Endothelial cell of umbilical vein (primary cell): ENCODE measurements around the gene QSOX2. TPM values are rescaled to one million over a fixed set of nuclear protein-coding genes. Genes with fewer than 3 reads are reported as not detected.

Source experiments
- BruUV-seq: library from RNA; stranded (reverse); fragments of 400-500 nt; replicated peaks from 2 replicates; lab custom pipeline; 2021; lab: Mats Ljungman, UMichigan
- CTCF ChIA-PET: fragments of 300-600, 350-600 bp; sonication (Branson Sonifier 250); formaldehyde crosslinking; loops from one replicate; lab custom pipeline; 2021; ENCODE audit warnings: antibody characterized with exemption, inconsistent platforms; lab: Charles Lee
- POLR2A ChIA-PET: fragments of 300-600, 350-600 bp; sonication (Branson Sonifier 250); formaldehyde crosslinking; loops from one replicate; lab custom pipeline; 2021; ENCODE audit warnings: antibody characterized with exemption, inconsistent platforms; lab: Charles Lee
- DNase-seq: peaks from one replicate; pipeline ENCODE4 v3.0.0-alpha.2; 2011; ENCODE audit warnings: low read depth, low spot score
- FAIRE-seq: peaks from 2 replicates; lab custom pipeline; 2011; peaks lifted over from hg19 to GRCh38; lab: Jason Lieb, UNC
- H2AFZ ChIP-seq: 2 replicates; pipeline ENCODE4 v1.6.0; 2012; ENCODE audit warnings: low read depth, low read length, control low read depth, inconsistent platforms
- H3K27ac ChIP-seq: 2 replicates; pipeline ENCODE4 v1.5.1; 2011; ENCODE audit warnings: low read depth, mild to moderate bottlenecking, control low read depth, low read length, moderate library complexity; ENCODE audit not compliant: insufficient read depth
- H3K27me3 ChIP-seq, 2 experiments: 2 replicates each; pipeline versions ENCODE4 v1.6.0 to v1.6.1; 2011; ENCODE audit warnings: low read length in 2 of 2, mixed read lengths in 1 of 2; ENCODE audit not compliant: control insufficient read depth in 2 of 2, insufficient read depth in 2 of 2
- H3K36me3 ChIP-seq, 2 experiments: 2 replicates in 1 of 2; 3 replicates in 1 of 2; pipeline ENCODE4 v1.5.1; 2011; ENCODE audit warnings: low read length in 2 of 2, mild to moderate bottlenecking in 1 of 2, moderate library complexity in 1 of 2; ENCODE audit not compliant: control insufficient read depth in 2 of 2, insufficient read depth in 2 of 2; ENCODE audit errors: extremely low read depth in 1 of 2
- H3K4me1 ChIP-seq: 3 replicates; pipeline ENCODE4 v1.5.1; 2011; ENCODE audit warnings: mild to moderate bottlenecking, low read length; ENCODE audit not compliant: control insufficient read depth, insufficient read depth; ENCODE audit errors: extremely low read depth
- H3K4me2 ChIP-seq: 2 replicates; pipeline ENCODE4 v1.6.1; 2011; ENCODE audit warnings: low read length, control low read depth, mixed read lengths; ENCODE audit not compliant: insufficient read depth
- H3K4me3 ChIP-seq, 3 experiments: fragments of 200-600 bp in 1 of 3; sonication (generic), shearing (Covaris generic) in 1 of 3; replicated peaks in 1 of 3; 2 replicates each; pipeline ENCODE4 v1.5.1; 2011 to 2016; ENCODE audit warnings: control low read depth in 3 of 3, low read length in 3 of 3, mild to moderate bottlenecking in 2 of 3, inconsistent platforms in 1 of 3, low read depth in 1 of 3, moderate library complexity in 1 of 3; ENCODE audit not compliant: insufficient read depth in 1 of 3
- H3K79me2 ChIP-seq: 2 replicates; pipeline ENCODE4 v1.6.0; 2012; ENCODE audit warnings: low read length, inconsistent platforms; ENCODE audit not compliant: control insufficient read depth, insufficient read depth
- H3K9ac ChIP-seq: replicated peaks from 2 replicates; pipeline ENCODE3; 2011; ENCODE audit warnings: low read length, control low read depth; ENCODE audit not compliant: insufficient read depth; ENCODE audit errors: extremely low read depth
- H3K9me1 ChIP-seq: replicated peaks from 3 replicates; pipeline ENCODE4 v1.6.0; 2011; ENCODE audit warnings: mild to moderate bottlenecking, low read length; ENCODE audit not compliant: control insufficient read depth, insufficient read depth; ENCODE audit errors: extremely low read depth
- H3K9me3 ChIP-seq: replicated peaks from 2 replicates; pipeline ENCODE4 v1.5.1; 2012; ENCODE audit warnings: low read length, inconsistent platforms; ENCODE audit not compliant: control insufficient read depth, insufficient read depth
- H4K20me1 ChIP-seq: replicated peaks from 2 replicates; pipeline ENCODE3; 2011; ENCODE audit warnings: mild to moderate bottlenecking, low read length; ENCODE audit not compliant: control insufficient read depth, insufficient read depth; ENCODE audit errors: extremely low read depth
- CTCF ChIP-seq, 2 donors: IDR thresholded peaks; 1 replicate in 1 of 2; 2 replicates in 1 of 2; pipeline ENCODE4 v1.5.1; 2011; ENCODE audit warnings: low read length in 2 of 2, mild to moderate bottlenecking in 2 of 2, moderate library complexity in 2 of 2, control low read depth in 1 of 2, inconsistent platforms in 1 of 2, low read depth in 1 of 2; ENCODE audit not compliant: insufficient read depth in 1 of 2; ENCODE audit errors: extremely low read depth in 1 of 2
- EZH2 ChIP-seq: IDR thresholded peaks from 2 replicates; pipeline ENCODE4 v1.6.1; 2012; ENCODE audit warnings: borderline replicate concordance, low read depth, mild to moderate bottlenecking, moderate library complexity, low read length, inconsistent platforms; ENCODE audit not compliant: severe bottlenecking
- FOS ChIP-seq: IDR thresholded peaks from 2 replicates; pipeline ENCODE4 v1.6.1; 2011; ENCODE audit warnings: mild to moderate bottlenecking, low read length, moderate library complexity, borderline replicate concordance; ENCODE audit not compliant: insufficient read depth
- GATA2 ChIP-seq: IDR thresholded peaks from 2 replicates; pipeline ENCODE4 v1.7.0; 2011; ENCODE audit warnings: low read depth, mild to moderate bottlenecking, moderate library complexity, mixed read lengths, low read length; ENCODE audit not compliant: insufficient read length, insufficient read depth
- JUN ChIP-seq: IDR thresholded peaks from 2 replicates; pipeline ENCODE4 v1.6.1; 2011; ENCODE audit warnings: borderline replicate concordance, low read depth; ENCODE audit not compliant: insufficient read length, insufficient read depth
- MYC ChIP-seq: IDR thresholded peaks from one replicate; pipeline ENCODE4 v1.6.1; 2011; ENCODE audit warnings: mild to moderate bottlenecking, low read depth, low read length
- POLR2A ChIP-seq: IDR thresholded peaks from 2 replicates; pipeline ENCODE4 v1.6.1; 2012; ENCODE audit warnings: low read depth, mild to moderate bottlenecking, control low read depth, low read length
- POLR2AphosphoS5 ChIP-seq: IDR thresholded peaks from 2 replicates; pipeline ENCODE4 v1.6.1; 2012; ENCODE audit warnings: low read depth, mild to moderate bottlenecking, control low read depth, low read length, moderate library complexity; ENCODE audit not compliant: insufficient read depth
- dilution Hi-C: fragments of 300-500 bp; cut with MboI; formaldehyde crosslinking; loops from one replicate; pipeline ENCODE4 v1.15.0; 2019; ENCODE audit warnings: low sequenced_read_pairs; ENCODE audit not compliant: extremely low pct_ligation_motif_present
- intact Hi-C: fragments of 100-400 bp; cut with micrococcal nuclease; formaldehyde crosslinking; loops from one replicate; pipeline ENCODE4 v1.10.0; 2022
- polyA plus RNA-seq, 4 experiments: library from polyadenylated mRNA; depleted of rRNA in 3 of 4; stranded (reverse) in 3 of 4; unstranded in 1 of 4; fragments of >200 nt; gene quantifications; 2 replicates each; pipeline versions ENCODE4 v1.2.1 to v1.2.3, GENCODE V29; 2011 to 2012; ENCODE audit warnings: missing spikeins in 1 of 4
- total RNA-seq: library from RNA; stranded (reverse); gene quantifications from 2 replicates; pipeline ENCODE4 v1.2.3, GENCODE V29; 2021
- TF ChIP-seq, protein P1 (sequence below): IDR thresholded peaks from 2 replicates; pipeline ENCODE4 v1.6.1; 2011; ENCODE audit not compliant: insufficient read depth, insufficient read length

The QSOX2 gene
- total and polyA plus RNA-seq, 2 donors (not counting 3 experiments of a cell fraction or from before 2014, with no cell fraction given): 16.4 to 23.4 TPM

DNA sequence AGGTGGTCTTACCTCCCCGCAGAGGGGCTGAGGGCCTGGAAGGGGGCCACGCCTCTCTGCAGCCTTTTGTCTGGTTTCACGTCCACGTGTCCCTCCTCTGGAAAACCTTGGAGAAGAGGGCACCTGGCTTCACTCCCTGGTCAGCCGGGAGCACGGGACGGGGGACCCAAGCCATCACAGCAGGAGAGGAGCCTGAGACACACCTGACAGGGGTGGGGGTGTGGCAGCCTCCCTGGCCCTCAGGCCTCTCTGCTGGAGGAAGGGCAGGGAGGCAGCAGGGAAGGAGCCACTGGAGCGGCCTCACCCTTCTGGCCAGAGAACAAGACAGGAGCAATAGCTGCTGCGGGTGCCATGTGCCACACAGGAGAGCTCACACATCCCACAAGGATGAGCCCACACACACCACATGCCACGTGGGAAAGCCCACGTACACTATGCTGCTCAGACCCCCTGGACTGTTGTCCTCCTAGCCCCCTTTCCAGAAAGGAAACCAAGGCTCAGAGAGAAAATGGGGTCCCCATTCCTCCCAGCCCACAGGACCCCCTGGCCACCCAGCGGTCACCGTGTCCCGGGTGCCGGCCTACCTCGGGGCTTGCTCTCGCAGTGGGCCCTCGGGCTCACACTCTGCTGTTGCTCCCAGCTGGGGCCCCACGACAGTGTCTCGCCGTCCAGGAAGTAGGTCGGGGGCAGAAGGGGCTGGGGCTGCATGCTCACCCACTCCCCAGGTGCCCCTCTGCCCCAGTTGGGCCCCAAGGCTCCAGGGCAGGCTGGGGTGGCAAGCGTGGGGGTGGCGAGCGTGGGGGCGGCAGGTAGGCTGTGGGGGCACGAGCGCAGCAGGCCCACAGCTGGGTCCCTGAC is 40.1 kb upstream of the QSOX2 start:
- H3K27me3 ChIP-seq: no peaks in the 10 kb centered on the region
- no peaks in the 10 kb centered on the region for H3K4me1 ChIP-seq
- TF ChIP-seq, protein P1, sequence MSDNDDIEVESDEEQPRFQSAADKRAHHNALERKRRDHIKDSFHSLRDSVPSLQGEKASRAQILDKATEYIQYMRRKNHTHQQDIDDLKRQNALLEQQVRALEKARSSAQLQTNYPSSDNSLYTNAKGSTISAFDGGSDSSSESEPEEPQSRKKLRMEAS: no peak
- TF ChIP-seq POLR2A (no peak), JUN (no peak), GATA2 (no peak), CTCF (IDR thresholded peaks at IDR 0.05; ENCODE audit: extremely low read depth in 1 of 2, insufficient read depth in 1 of 2, low read depth in 1 of 2, low read length in 2 of 2) (no peak), POLR2AphosphoS5 (no peak), MYC (no peak), EZH2 (no peak), FOS (no peak)
- no peak overlapping the region for H3K4me3 ChIP-seq
- H3K9me1 ChIP-seq: no peaks in the 10 kb centered on the region
- no peak overlapping the region for H3K4me2 ChIP-seq
- intact Hi-C loops: loop anchor here (10.0 kb wide), 2 partner anchors 321 to 681 kb away; partner anchors contain the start of gene UBAC1
- H3K9ac ChIP-seq: no peak overlapping the region
- FAIRE-seq: no peak
- no peaks in the 10 kb centered on the region for H3K9me3 ChIP-seq
- ChIA-PET CTCF (interaction anchor here (0.6 to 3.4 kb wide), 2 partner anchors 153 to 534 kb away, joined by 3 to 24 read pairs; no protein-coding TSS in a partner anchor), POLR2A (no interaction called here)
- no peak for DNase-seq
- no peak overlapping the region for H3K27ac ChIP-seq
- no peak overlapping the region for H2AFZ ChIP-seq
- H3K79me2 ChIP-seq: no peaks in the 10 kb centered on the region
- dilution Hi-C loops: no loop called here
- no TSS peak for BruUV-seq
- H4K20me1 ChIP-seq: no peaks in the 10 kb centered on the region
- H3K36me3 ChIP-seq: no peaks in the 10 kb centered on the region
